HEK293 (cell line): ENCODE results near the gene RBM22.
A peak's percentile ranks its signal among the peaks of the same experiment; 100 is the strongest.

Experiments used
- CTCF ChIA-PET: fragments of 350-600 bp; formaldehyde crosslinking; extraction: SDS; loops from one replicate; lab custom pipeline; 2021; ENCODE audit warnings: antibody characterized with exemption; lab: Yijun Ruan, JAX
- POLR2A ChIA-PET: fragments of 300-600 bp; formaldehyde crosslinking; extraction: SDS; loops from one replicate; lab custom pipeline; 2020; ENCODE audit warnings: antibody characterized with exemption, inconsistent platforms; lab: Yijun Ruan, JAX
- H3K27ac ChIP-seq: fragments of 200-500 bp; sonication (Bioruptor generic); 2 replicates; pipeline ENCODE4 v1.5.1; 2014; ENCODE audit warnings: low read depth, low read length, control low read depth, inconsistent platforms; ENCODE audit errors: extremely low read depth
- H3K36me3 ChIP-seq, 2 experiments: fragments of 200-500 bp in 1 of 2; sonication (Bioruptor generic) in 1 of 2; 1 replicate in 1 of 2; 2 replicates in 1 of 2; pipeline ENCODE4 v1.5.1; 2014 to 2017; ENCODE audit warnings: inconsistent platforms in 2 of 2, low read length in 2 of 2; ENCODE audit not compliant: control insufficient read depth in 2 of 2, insufficient read depth in 1 of 2
- H3K4me1 ChIP-seq: fragments of 200-500 bp; sonication (Bioruptor generic); 2 replicates; pipeline ENCODE4 v1.5.1; 2014; ENCODE audit warnings: mild to moderate bottlenecking, low read length, inconsistent platforms; ENCODE audit not compliant: control insufficient read depth, insufficient read depth
- H3K4me3 ChIP-seq: 2 replicates; pipeline ENCODE4 v1.5.1; 2011; ENCODE audit warnings: low read depth, mild to moderate bottlenecking, control low read depth, low read length, moderate library complexity
- H3K9me3 ChIP-seq: fragments of 200-500 bp; sonication (Bioruptor generic); 2 replicates; pipeline ENCODE4 v1.5.1; 2014; ENCODE audit warnings: low read depth, low read length, inconsistent platforms; ENCODE audit not compliant: control insufficient read depth, insufficient read depth
- KLF7 ChIP-seq: fragments of 450-650 bp; formaldehyde crosslinking; IDR thresholded peaks from 2 replicates; pipeline ENCODE4 v1.5.1; 2016; ENCODE audit warnings: missing biosample characterization, missing genetic modification characterization, borderline replicate concordance
- SP2 ChIP-seq: fragments of 450-650 bp; formaldehyde crosslinking; IDR thresholded peaks from 2 replicates; pipeline ENCODE4 v1.5.1; 2016; ENCODE audit warnings: missing biosample characterization, missing genetic modification characterization
- YY1 ChIP-seq: fragments of 450-650 bp; formaldehyde crosslinking; IDR thresholded peaks from 2 replicates; pipeline ENCODE4 v1.5.1; 2018; ENCODE audit warnings: missing biosample characterization, missing genetic modification characterization
- ZBTB17 ChIP-seq: fragments of 450-650 bp; formaldehyde crosslinking; IDR thresholded peaks from 2 replicates; pipeline ENCODE4 v1.5.1; 2016; ENCODE audit warnings: missing biosample characterization, missing genetic modification characterization
- ZBTB20 ChIP-seq: fragments of 450-650 bp; formaldehyde crosslinking; IDR thresholded peaks from 2 replicates; pipeline ENCODE4 v1.5.1; 2016; ENCODE audit warnings: missing biosample characterization, missing genetic modification characterization
- ZBTB48 ChIP-seq: fragments of 450-650 bp; formaldehyde crosslinking; IDR thresholded peaks from 2 replicates; pipeline ENCODE4 v1.5.1; 2016; ENCODE audit warnings: missing biosample characterization, missing genetic modification characterization
- ZFHX2 ChIP-seq: fragments of 450-650 bp; formaldehyde crosslinking; conservative IDR thresholded peaks from 2 replicates; pipeline ENCODE4 v1.5.1; 2016; ENCODE audit warnings: missing biosample characterization, missing genetic modification characterization
- ZFP41 ChIP-seq: fragments of 450-650 bp; formaldehyde crosslinking; IDR thresholded peaks from 2 replicates; pipeline ENCODE4 v1.5.1; 2016; ENCODE audit warnings: missing biosample characterization, missing genetic modification characterization, borderline replicate concordance
- ZIC2 ChIP-seq: fragments of 450-650 bp; formaldehyde crosslinking; IDR thresholded peaks from 2 replicates; pipeline ENCODE4 v1.5.1; 2016; ENCODE audit warnings: missing biosample characterization, missing genetic modification characterization
- ZNF10 ChIP-seq: fragments of 450-650 bp; formaldehyde crosslinking; IDR thresholded peaks from 2 replicates; pipeline ENCODE4 v1.5.1; 2017; ENCODE audit warnings: missing biosample characterization, missing genetic modification characterization
- ZNF140 ChIP-seq: fragments of 450-650 bp; formaldehyde crosslinking; IDR thresholded peaks from 2 replicates; pipeline ENCODE4 v1.5.1; 2016; ENCODE audit warnings: missing biosample characterization, missing genetic modification characterization
- ZNF155 ChIP-seq: fragments of 450-650 bp; formaldehyde crosslinking; IDR thresholded peaks from 2 replicates; pipeline ENCODE4 v1.5.1; 2016; ENCODE audit warnings: missing biosample characterization, missing genetic modification characterization
- ZNF157 ChIP-seq: fragments of 450-650 bp; formaldehyde crosslinking; IDR thresholded peaks from 2 replicates; pipeline ENCODE4 v1.5.1; 2016; ENCODE audit warnings: missing biosample characterization, missing genetic modification characterization
- ZNF274 ChIP-seq, 2 experiments: fragments of 200-500 bp in 1 of 2; fragments of 450-650 bp in 1 of 2; sonication (Bioruptor generic) in 1 of 2; formaldehyde crosslinking in 1 of 2; IDR thresholded peaks; 2 replicates each; pipeline versions ENCODE4 v1.5.1 to v1.6.1; 2014 to 2016; ENCODE audit warnings: borderline replicate concordance in 1 of 2, inconsistent platforms in 1 of 2, low read length in 1 of 2, missing biosample characterization in 1 of 2, missing genetic modification characterization in 1 of 2
- ZNF394 ChIP-seq: fragments of 450-650 bp; formaldehyde crosslinking; IDR thresholded peaks from 2 replicates; pipeline ENCODE4 v1.5.1; 2016; ENCODE audit warnings: missing biosample characterization, missing genetic modification characterization, mild to moderate bottlenecking, moderate library complexity, borderline replicate concordance
- ZNF433 ChIP-seq: fragments of 450-650 bp; formaldehyde crosslinking; IDR thresholded peaks from 2 replicates; pipeline ENCODE4 v1.5.1; 2016; ENCODE audit warnings: missing biosample characterization, missing genetic modification characterization, low read depth
- ZNF501 ChIP-seq: fragments of 450-650 bp; formaldehyde crosslinking; IDR thresholded peaks from 2 replicates; pipeline ENCODE4 v1.5.1; 2016; ENCODE audit warnings: missing biosample characterization, missing genetic modification characterization
- ZNF548 ChIP-seq: fragments of 450-650 bp; formaldehyde crosslinking; IDR thresholded peaks from 2 replicates; pipeline ENCODE4 v1.5.1; 2016; ENCODE audit warnings: missing biosample characterization, missing genetic modification characterization
- ZNF555 ChIP-seq: fragments of 450-650 bp; formaldehyde crosslinking; conservative IDR thresholded peaks from 2 replicates; pipeline ENCODE4 v1.5.1; 2017; ENCODE audit warnings: missing biosample characterization, mild to moderate bottlenecking, missing genetic modification characterization, inconsistent platforms
- ZNF571 ChIP-seq: fragments of 450-650 bp; formaldehyde crosslinking; IDR thresholded peaks from 2 replicates; pipeline ENCODE4 v1.5.0; 2017; ENCODE audit warnings: missing biosample characterization, missing genetic modification characterization
- ZNF596 ChIP-seq: fragments of 450-650 bp; IDR thresholded peaks from 2 replicates; pipeline ENCODE4 v1.5.0; 2018; ENCODE audit warnings: missing biosample characterization, mild to moderate bottlenecking, missing genetic modification characterization, moderate library complexity
- ZNF610 ChIP-seq: fragments of 450-650 bp; formaldehyde crosslinking; IDR thresholded peaks from 2 replicates; pipeline ENCODE4 v1.5.1; 2016; ENCODE audit warnings: missing biosample characterization, missing genetic modification characterization, borderline replicate concordance
- ZNF624 ChIP-seq: fragments of 450-650 bp; formaldehyde crosslinking; IDR thresholded peaks from 2 replicates; pipeline ENCODE4 v1.5.1; 2017; ENCODE audit warnings: missing biosample characterization, missing genetic modification characterization
- ZNF785 ChIP-seq: fragments of 450-650 bp; formaldehyde crosslinking; IDR thresholded peaks from 2 replicates; pipeline ENCODE4 v1.5.1; 2016; ENCODE audit warnings: missing biosample characterization, missing genetic modification characterization
- ZNF843 ChIP-seq: fragments of 450-650 bp; formaldehyde crosslinking; IDR thresholded peaks from 2 replicates; pipeline ENCODE4 v1.5.1; 2016; ENCODE audit warnings: missing biosample characterization, missing genetic modification characterization
- ZSCAN30 ChIP-seq: fragments of 450-650 bp; IDR thresholded peaks from 2 replicates; pipeline ENCODE4 v1.5.1; 2018; ENCODE audit warnings: missing biosample characterization, mild to moderate bottlenecking, missing genetic modification characterization, moderate library complexity
- TF ChIP-seq, protein P1 (sequence below): fragments of 450-650 bp; formaldehyde crosslinking; IDR thresholded peaks from 2 replicates; pipeline ENCODE4 v1.5.1; 2016; ENCODE audit warnings: missing biosample characterization, missing genetic modification characterization
- TF ChIP-seq, protein P2 (sequence below): fragments of 450-650 bp; formaldehyde crosslinking; IDR thresholded peaks from 2 replicates; pipeline ENCODE4 v1.5.1; 2016; ENCODE audit warnings: missing biosample characterization, missing genetic modification characterization
- TF ChIP-seq, protein P3 (sequence below): fragments of 450-650 bp; formaldehyde crosslinking; IDR thresholded peaks from 2 replicates; pipeline ENCODE4 v1.5.1; 2017; ENCODE audit warnings: missing biosample characterization, mild to moderate bottlenecking, missing genetic modification characterization, moderate library complexity
- TF ChIP-seq, protein P4 (sequence below): fragments of 450-650 bp; formaldehyde crosslinking; IDR thresholded peaks from 2 replicates; pipeline ENCODE4 v1.5.1; 2016; ENCODE audit warnings: missing biosample characterization, missing genetic modification characterization
- TF ChIP-seq, protein P5 (sequence below): fragments of 450-650 bp; formaldehyde crosslinking; IDR thresholded peaks from 2 replicates; pipeline ENCODE4 v1.5.1; 2017; ENCODE audit warnings: missing biosample characterization, missing genetic modification characterization

RBM22 gene

DNA sequence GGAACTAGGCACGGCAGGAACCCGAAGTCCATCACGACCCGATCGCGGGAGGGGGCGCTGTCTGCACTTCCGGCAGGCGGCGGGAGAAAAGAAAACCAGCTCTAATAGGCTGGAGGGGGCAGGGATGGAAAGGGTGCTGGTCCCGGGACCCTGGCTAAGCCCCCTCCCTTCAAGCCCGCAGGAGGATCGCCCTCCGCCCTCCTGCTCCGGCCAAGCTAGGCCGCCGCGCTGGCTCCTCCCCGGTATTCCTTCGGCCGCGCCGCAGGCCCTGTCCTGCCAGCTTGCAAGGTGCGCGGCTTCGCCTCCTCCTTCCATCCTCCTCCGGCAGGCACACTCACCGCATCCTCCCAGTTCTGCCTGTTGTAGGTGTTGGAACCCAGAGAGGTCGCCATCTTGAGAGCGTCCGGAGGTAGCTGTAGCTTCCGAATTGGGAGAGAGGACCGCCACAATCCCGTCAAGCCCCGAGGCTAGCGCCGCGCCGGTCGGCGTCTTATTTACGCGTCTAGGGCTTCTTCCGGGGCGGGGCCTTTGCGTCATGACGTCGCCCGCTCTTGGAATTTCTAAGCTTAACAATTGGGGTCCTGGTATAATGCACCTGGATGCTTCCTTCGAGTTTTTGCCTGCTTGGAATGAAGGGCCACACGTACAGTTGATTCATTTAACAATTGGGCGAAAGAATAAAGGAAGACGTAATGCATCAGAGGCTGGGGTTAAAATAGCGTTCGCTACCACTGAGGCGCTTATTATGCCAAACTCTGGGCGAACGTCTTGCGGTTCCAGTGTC lies at the start of gene RBM22:
RBM22 (minus strand) TSS at position 469 of the 784 bp plus-strand sequence; CDS start at position 392, 77 bp downstream.
- Histone ChIP-seq H3K36me3 (peaks cover 27 to 36% of the 10 kb centered on the region in 2 experiments), H3K4me1 (peaks cover 2% of the 10 kb centered on the region), H3K27ac (peak within 1 kb of the TSS; percentile 90), H3K4me3 (peak within 1 kb of the TSS; percentile 80), H3K9me3 (no peaks in the 10 kb centered on the region)
- CTCF ChIA-PET, result interaction anchor here (0.5 to 2.9 kb wide), 18 partner anchors 8 to 339 kb away, joined by 3 to 14 read pairs (median 4); partner anchors contain the start of genes IRGM, MYOZ3 and SMIM3
- POLR2A ChIA-PET, result interaction anchor here (0.6 to 1.9 kb wide), 33 partner anchors 8 to 413 kb away, joined by 3 to 13 read pairs (median 3); partner anchors contain the start of genes DCTN4, MYOZ3 and SMIM3
- TF ChIP-seq ZNF843 (tag by site-specific recombination) (peak; percentile 36), ZNF785 (tag by site-specific recombination) (no peak), ZBTB17 (peak; percentile 89), ZBTB20 (tag by site-specific recombination) (peak; percentile 67), YY1 (tag by site-specific recombination) (peak; percentile 93), ZBTB48 (0 out of 2 replicates have a peak, but pooled peaks have one; percentile 42), ZNF10 (tag by site-specific recombination) (no peak), ZNF433 (tag by site-specific recombination) (no peak), ZNF501 (tag by site-specific recombination) (peak; percentile 93), ZNF548 (tag by site-specific recombination) (no peak), SP2 (peak; percentile 72), ZSCAN30 (tag by site-specific recombination) (peak; percentile 48; the same call in 1 of the 2 replicates), ZNF624 (tag by site-specific recombination) (no peak), ZNF596 (tag by site-specific recombination) (no peak), ZIC2 (tag by site-specific recombination) (no peak), ZNF157 (tag by site-specific recombination) (no peak), KLF7 (no peak), ZFHX2 (tag by site-specific recombination) (peak; percentile 32; the same call in 1 of the 2 replicates), ZFP41 (tag by site-specific recombination) (no peak), ZNF555 (tag by site-specific recombination) (no peak), ZNF394 (peak; percentile 83), ZNF274 (IDR thresholded peaks at IDR 0.05; ENCODE audit: low read length) (no peak), ZNF274 (tag by site-specific recombination; IDR thresholded peaks at IDR 0.05; ENCODE audit: borderline replicate concordance) (no peak), ZNF155 (tag by site-specific recombination) (no peak), ZNF610 (tag by site-specific recombination) (peak; percentile 69), ZNF140 (tag by site-specific recombination) (no peak), ZNF571 (tag by site-specific recombination) (no peak)
- TF ChIP-seq, protein P1, sequence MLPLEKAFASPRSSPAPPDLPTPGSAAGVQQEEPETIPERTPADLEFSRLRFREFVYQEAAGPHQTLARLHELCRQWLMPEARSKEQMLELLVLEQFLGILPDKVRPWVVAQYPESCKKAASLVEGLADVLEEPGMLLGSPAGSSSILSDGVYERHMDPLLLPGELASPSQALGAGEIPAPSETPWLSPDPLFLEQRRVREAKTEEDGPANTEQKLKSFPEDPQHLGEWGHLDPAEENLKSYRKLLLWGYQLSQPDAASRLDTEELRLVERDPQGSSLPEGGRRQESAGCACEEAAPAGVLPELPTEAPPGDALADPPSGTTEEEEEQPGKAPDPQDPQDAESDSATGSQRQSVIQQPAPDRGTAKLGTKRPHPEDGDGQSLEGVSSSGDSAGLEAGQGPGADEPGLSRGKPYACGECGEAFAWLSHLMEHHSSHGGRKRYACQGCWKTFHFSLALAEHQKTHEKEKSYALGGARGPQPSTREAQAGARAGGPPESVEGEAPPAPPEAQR (tag by site-specific recombination), result no peak
- TF ChIP-seq, protein P2, sequence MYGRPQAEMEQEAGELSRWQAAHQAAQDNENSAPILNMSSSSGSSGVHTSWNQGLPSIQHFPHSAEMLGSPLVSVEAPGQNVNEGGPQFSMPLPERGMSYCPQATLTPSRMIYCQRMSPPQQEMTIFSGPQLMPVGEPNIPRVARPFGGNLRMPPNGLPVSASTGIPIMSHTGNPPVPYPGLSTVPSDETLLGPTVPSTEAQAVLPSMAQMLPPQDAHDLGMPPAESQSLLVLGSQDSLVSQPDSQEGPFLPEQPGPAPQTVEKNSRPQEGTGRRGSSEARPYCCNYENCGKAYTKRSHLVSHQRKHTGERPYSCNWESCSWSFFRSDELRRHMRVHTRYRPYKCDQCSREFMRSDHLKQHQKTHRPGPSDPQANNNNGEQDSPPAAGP (tag by site-specific recombination), result 0 out of 2 replicates have a peak, but pooled peaks have one; percentile 25
- TF ChIP-seq, protein P3, sequence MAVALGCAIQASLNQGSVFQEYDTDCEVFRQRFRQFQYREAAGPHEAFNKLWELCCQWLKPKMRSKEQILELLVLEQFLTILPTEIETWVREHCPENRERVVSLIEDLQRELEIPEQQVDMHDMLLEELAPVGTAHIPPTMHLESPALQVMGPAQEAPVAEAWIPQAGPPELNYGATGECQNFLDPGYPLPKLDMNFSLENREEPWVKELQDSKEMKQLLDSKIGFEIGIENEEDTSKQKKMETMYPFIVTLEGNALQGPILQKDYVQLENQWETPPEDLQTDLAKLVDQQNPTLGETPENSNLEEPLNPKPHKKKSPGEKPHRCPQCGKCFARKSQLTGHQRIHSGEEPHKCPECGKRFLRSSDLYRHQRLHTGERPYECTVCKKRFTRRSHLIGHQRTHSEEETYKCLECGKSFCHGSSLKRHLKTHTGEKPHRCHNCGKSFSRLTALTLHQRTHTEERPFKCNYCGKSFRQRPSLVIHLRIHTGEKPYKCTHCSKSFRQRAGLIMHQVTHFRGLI (tag by site-specific recombination), result 0 out of 2 replicates have a peak, but pooled peaks have one; percentile 35
- TF ChIP-seq, protein P4, sequence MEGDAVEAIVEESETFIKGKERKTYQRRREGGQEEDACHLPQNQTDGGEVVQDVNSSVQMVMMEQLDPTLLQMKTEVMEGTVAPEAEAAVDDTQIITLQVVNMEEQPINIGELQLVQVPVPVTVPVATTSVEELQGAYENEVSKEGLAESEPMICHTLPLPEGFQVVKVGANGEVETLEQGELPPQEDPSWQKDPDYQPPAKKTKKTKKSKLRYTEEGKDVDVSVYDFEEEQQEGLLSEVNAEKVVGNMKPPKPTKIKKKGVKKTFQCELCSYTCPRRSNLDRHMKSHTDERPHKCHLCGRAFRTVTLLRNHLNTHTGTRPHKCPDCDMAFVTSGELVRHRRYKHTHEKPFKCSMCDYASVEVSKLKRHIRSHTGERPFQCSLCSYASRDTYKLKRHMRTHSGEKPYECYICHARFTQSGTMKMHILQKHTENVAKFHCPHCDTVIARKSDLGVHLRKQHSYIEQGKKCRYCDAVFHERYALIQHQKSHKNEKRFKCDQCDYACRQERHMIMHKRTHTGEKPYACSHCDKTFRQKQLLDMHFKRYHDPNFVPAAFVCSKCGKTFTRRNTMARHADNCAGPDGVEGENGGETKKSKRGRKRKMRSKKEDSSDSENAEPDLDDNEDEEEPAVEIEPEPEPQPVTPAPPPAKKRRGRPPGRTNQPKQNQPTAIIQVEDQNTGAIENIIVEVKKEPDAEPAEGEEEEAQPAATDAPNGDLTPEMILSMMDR (tag by site-specific recombination), result peak; percentile 90
- TF ChIP-seq, protein P5, sequence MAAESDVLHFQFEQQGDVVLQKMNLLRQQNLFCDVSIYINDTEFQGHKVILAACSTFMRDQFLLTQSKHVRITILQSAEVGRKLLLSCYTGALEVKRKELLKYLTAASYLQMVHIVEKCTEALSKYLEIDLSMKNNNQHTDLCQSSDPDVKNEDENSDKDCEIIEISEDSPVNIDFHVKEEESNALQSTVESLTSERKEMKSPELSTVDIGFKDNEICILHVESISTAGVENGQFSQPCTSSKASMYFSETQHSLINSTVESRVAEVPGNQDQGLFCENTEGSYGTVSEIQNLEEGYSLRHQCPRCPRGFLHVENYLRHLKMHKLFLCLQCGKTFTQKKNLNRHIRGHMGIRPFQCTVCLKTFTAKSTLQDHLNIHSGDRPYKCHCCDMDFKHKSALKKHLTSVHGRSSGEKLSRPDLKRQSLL (tag by site-specific recombination), result no peak
